IMR-90 (cell line): ENCODE measurements around the gene DSCAM. TPM values are rescaled to one million over a fixed set of nuclear protein-coding genes. Genes with fewer than 3 reads are reported as not detected.

Experiments
- ATAC-seq: fragments of 200-7000 bp; cut with Tn5 transposase; 2 replicates; pipeline ENCODE4 v1.9.1; 2020; ENCODE audit warnings: low read depth, mild to moderate bottlenecking, moderate library complexity
- BruUV-seq: library from RNA; stranded (reverse); fragments of 400-500 nt; replicated peaks from 2 replicates; lab custom pipeline; 2021; lab: Mats Ljungman, UMichigan
- CTCF ChIA-PET: fragments of 300-600 bp; formaldehyde crosslinking; extraction: SDS; loops from one replicate; lab custom pipeline; 2021; ENCODE audit warnings: antibody characterized with exemption; lab: Yijun Ruan, JAX
- POLR2A ChIA-PET: fragments of 300-600 bp; sonication (Branson Sonifier 250); formaldehyde crosslinking; loops from one replicate; lab custom pipeline; 2022; ENCODE audit warnings: antibody characterized with exemption; ENCODE audit not compliant: unreplicated experiment; lab: Charles Lee
- DNase-seq: peaks from one replicate; pipeline ENCODE4 v3.0.0; 2013
- H2AFZ ChIP-seq: replicated peaks from 2 replicates; pipeline ENCODE3; 2013; ENCODE audit warnings: low read length, mild to moderate bottlenecking; ENCODE audit not compliant: poor library complexity
- H2AK5ac ChIP-seq: 2 replicates; pipeline ENCODE4 v1.6.1; 2013; ENCODE audit warnings: low read depth, low read length, inconsistent platforms
- H2AK9ac ChIP-seq: replicated peaks from 2 replicates; pipeline ENCODE3; 2013; ENCODE audit warnings: mild to moderate bottlenecking, low read depth, low read length, moderate library complexity; ENCODE audit not compliant: poor library complexity
- H2BK120ac ChIP-seq: 2 replicates; pipeline ENCODE4 v1.6.1; 2013; ENCODE audit warnings: low read depth, low read length, inconsistent platforms
- H2BK15ac ChIP-seq: 3 replicates; pipeline ENCODE4 v1.6.1; 2013; ENCODE audit warnings: low read depth, low read length, inconsistent platforms
- H2BK20ac ChIP-seq: 2 replicates; pipeline ENCODE4 v1.6.1; 2013; ENCODE audit warnings: low read depth, mild to moderate bottlenecking, inconsistent platforms, low read length, moderate library complexity
- H2BK5ac ChIP-seq: 2 replicates; pipeline ENCODE4 v1.6.1; 2013; ENCODE audit warnings: mild to moderate bottlenecking, low read depth, low read length, inconsistent platforms; ENCODE audit not compliant: poor library complexity, severe bottlenecking
- H3K14ac ChIP-seq: replicated peaks from 2 replicates; pipeline ENCODE4 v1.6.1; 2013; ENCODE audit warnings: low read depth, low read length, inconsistent platforms
- H3K18ac ChIP-seq: 2 replicates; pipeline ENCODE4 v1.6.1; 2013; ENCODE audit warnings: low read depth, low read length, control low read depth
- H3K23ac ChIP-seq: 2 replicates; pipeline ENCODE4 v1.6.1; 2013; ENCODE audit warnings: low read depth, low read length, inconsistent platforms
- H3K27ac ChIP-seq: 2 replicates; pipeline ENCODE4 v1.5.1; 2013; ENCODE audit warnings: mild to moderate bottlenecking, control low read depth, low read length; ENCODE audit not compliant: insufficient read depth
- H3K27me3 ChIP-seq: 2 replicates; pipeline ENCODE4 v1.6.1; 2013; ENCODE audit warnings: low read length; ENCODE audit not compliant: control insufficient read depth, insufficient read depth
- H3K36me3 ChIP-seq: 2 replicates; pipeline ENCODE4 v1.6.1; 2013; ENCODE audit warnings: low read length, mixed read lengths; ENCODE audit not compliant: control insufficient read depth, insufficient read depth
- H3K4ac ChIP-seq: 2 replicates; pipeline ENCODE4 v1.6.1; 2013; ENCODE audit warnings: low read depth, low read length, inconsistent platforms
- H3K4me1 ChIP-seq: 2 replicates; pipeline ENCODE4 v1.6.1; 2013; ENCODE audit warnings: low read length, mixed read lengths; ENCODE audit not compliant: control insufficient read depth, insufficient read depth
- H3K4me2 ChIP-seq: 2 replicates; pipeline ENCODE4 v1.6.1; 2013; ENCODE audit warnings: low read depth, mild to moderate bottlenecking, control low read depth, low read length, moderate library complexity
- H3K4me3 ChIP-seq: 2 replicates; pipeline ENCODE4 v1.5.1; 2013; ENCODE audit warnings: low read depth, mild to moderate bottlenecking, control low read depth, low read length, moderate library complexity; ENCODE audit not compliant: insufficient read depth
- H3K56ac ChIP-seq: 2 replicates; pipeline ENCODE4 v1.6.1; 2013; ENCODE audit warnings: low read length, inconsistent platforms; ENCODE audit not compliant: insufficient read depth; ENCODE audit errors: extremely low read depth
- H3K79me1 ChIP-seq, 2 experiments: 2 replicates each; pipeline ENCODE4 v1.6.1; 2013; ENCODE audit warnings: low read length in 2 of 2, inconsistent platforms in 1 of 2, low read depth in 1 of 2
- H3K9ac ChIP-seq: 2 replicates; pipeline ENCODE4 v1.6.1; 2013; ENCODE audit warnings: low read depth, low read length, control low read depth
- H3K9me1 ChIP-seq: 2 replicates; pipeline ENCODE4 v1.6.1; 2013; ENCODE audit warnings: low read length, inconsistent platforms; ENCODE audit not compliant: insufficient read depth
- H3K9me3 ChIP-seq: 2 replicates; pipeline ENCODE4 v1.6.1; 2013; ENCODE audit warnings: low read length; ENCODE audit not compliant: control insufficient read depth, insufficient read depth
- H4K20me1 ChIP-seq: 2 replicates; pipeline ENCODE4 v1.6.1; 2013; ENCODE audit warnings: low read length, inconsistent platforms; ENCODE audit not compliant: insufficient read depth
- H4K5ac ChIP-seq: 2 replicates; pipeline ENCODE4 v1.6.1; 2013; ENCODE audit warnings: mild to moderate bottlenecking, low read depth, low read length, control low read depth
- H4K8ac ChIP-seq, 2 experiments: 2 replicates each; pipeline ENCODE4 v1.6.1; 2013; ENCODE audit warnings: low read depth in 2 of 2, low read length in 2 of 2, control low read depth in 1 of 2, inconsistent platforms in 1 of 2
- H4K91ac ChIP-seq: 2 replicates; pipeline ENCODE4 v1.6.1; 2013; ENCODE audit warnings: low read depth, low read length, inconsistent platforms; ENCODE audit not compliant: insufficient read depth
- BHLHE40 ChIP-seq: fragments of 150-350 bp; IDR thresholded peaks from 2 replicates; pipeline ENCODE4 v1.6.1; 2016; ENCODE audit warnings: mild to moderate bottlenecking, low read depth, low read length
- CEBPB ChIP-seq: IDR thresholded peaks from 2 replicates; pipeline ENCODE4 v1.6.1; 2012; ENCODE audit warnings: low read depth, low read length, improper control_type of control experiment
- NFE2L2 ChIP-seq: fragments of 150-350 bp; IDR thresholded peaks from 2 replicates; pipeline ENCODE4 v1.6.1; 2016; ENCODE audit warnings: low read depth, mild to moderate bottlenecking, low read length
- RAD21 ChIP-seq: IDR thresholded peaks from 2 replicates; pipeline ENCODE4 v1.6.1; 2012; ENCODE audit warnings: low read length, improper control_type of control experiment
- WGBS, 2 experiments: methylation state at CpG; one replicate each; pipeline versions ENCODE4 v1.1.5 to v1.1.7; 2013; ENCODE audit warnings: missing lambda C conversion rate in 2 of 2; ENCODE audit not compliant: insufficient read length in 1 of 2; ENCODE audit errors: extremely low coverage in 2 of 2; 5-methylcytosine and 5-hydroxymethylcytosine counted together
- dilution Hi-C: fragments of 300-500 bp; cut with HindIII; formaldehyde crosslinking; loops from one replicate; pipeline ENCODE4 v1.14.3; 2018; ENCODE audit warnings: low sequenced_read_pairs; ENCODE audit not compliant: unreplicated experiment
- in situ Hi-C: fragments of 300-500 bp; cut with MboI; formaldehyde crosslinking; loops from 3 replicates; pipeline ENCODE4 v1.14.3; 2019; ENCODE audit warnings: low sequenced_read_pairs, inconsistent platforms, mixed read lengths
- intact Hi-C: fragments of 100-400 bp; cut with micrococcal nuclease; formaldehyde crosslinking; loops from 2 replicates; pipeline ENCODE4 v1.10.0; 2022
- polyA plus RNA-seq, 3 experiments: library from polyadenylated mRNA; depleted of rRNA; stranded (reverse); fragments of >200 nt; gene quantifications; 2 replicates each; pipeline ENCODE4 v1.2.3, GENCODE V29; 2012; ENCODE audit warnings: low replicate concordance in 1 of 3
- total RNA-seq: library from RNA; depleted of rRNA; stranded (reverse); fragments of >200 nt; gene quantifications from 2 replicates; pipeline ENCODE4 v1.2.3, GENCODE V29; 2012

Gene DSCAM
- total and polyA plus RNA-seq, 2 of the 4 experiments (the other 2 are of a cell fraction) = under 0.01 to 0.02 TPM

DNA sequence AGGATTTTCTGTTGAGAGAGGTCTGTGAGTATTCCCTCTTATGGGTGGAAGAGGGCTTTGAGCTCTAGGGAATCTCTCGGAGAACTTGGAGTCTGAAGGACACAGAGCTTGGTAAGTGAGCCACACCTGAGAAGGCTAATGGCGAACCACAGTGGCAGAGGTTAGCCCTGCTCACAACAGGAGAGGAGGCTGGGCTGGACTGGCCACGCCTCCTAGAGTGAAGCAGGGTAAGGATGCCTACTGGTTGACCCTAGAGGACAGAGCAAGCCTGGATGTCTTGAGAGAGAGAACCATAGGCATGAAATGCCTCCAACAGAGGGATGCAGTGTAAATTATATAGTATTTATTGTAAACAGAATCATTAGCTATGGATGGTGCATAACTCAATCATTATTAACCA, 747.1 kb downstream of the DSCAM start:
- Histone ChIP-seq H3K14ac (no peak overlapping the region), H4K8ac (no peak overlapping the region), H3K27me3 (no peaks in the 10 kb centered on the region), H3K9ac (no peak overlapping the region), H2BK5ac (no peak overlapping the region), H3K56ac (no peak overlapping the region), H2AFZ (no peak overlapping the region), H3K9me3 (peaks cover 22% of the 10 kb centered on the region; the same call in 1 of the 2 replicates), H3K4me3 (no peak overlapping the region), H3K9me1 (no peaks in the 10 kb centered on the region), H3K18ac (no peak overlapping the region), H2AK9ac (no peak overlapping the region), H3K27ac (no peak overlapping the region), H3K23ac (no peak overlapping the region), H3K4me1 (no peaks in the 10 kb centered on the region), H3K36me3 (no peaks in the 10 kb centered on the region), H4K91ac (no peak overlapping the region), H3K4me2 (no peak overlapping the region), H4K5ac (no peak overlapping the region), H3K79me1 (no peaks in the 10 kb centered on the region), H4K20me1 (no peaks in the 10 kb centered on the region), H3K4ac (no peak overlapping the region), H2BK20ac (no peak overlapping the region), H2BK120ac (no peak overlapping the region), H2BK15ac (no peak overlapping the region), H2AK5ac (no peak overlapping the region)
- CTCF ChIA-PET = no interaction called here
- no TSS peak for BruUV-seq
- POLR2A ChIA-PET = no interaction called here
- no peak for DNase-seq
- dilution Hi-C loops = no loop called here
- intact Hi-C loops = no loop called here
- WGBS, 2 experiments = no CpG with 5 or more reads among the region's 3 CpGs
- in situ Hi-C loops = loop anchor here (25.0 kb wide), 2 partner anchors 87 to 138 kb away; no protein-coding TSS in a partner anchor
- TF ChIP-seq RAD21 (no peak), NFE2L2 (no peak), CEBPB (no peak), BHLHE40 (no peak)
- ATAC-seq = no peak
